ENCODE measurements around the gene UQCRH.

The UQCRH gene

DNA sequence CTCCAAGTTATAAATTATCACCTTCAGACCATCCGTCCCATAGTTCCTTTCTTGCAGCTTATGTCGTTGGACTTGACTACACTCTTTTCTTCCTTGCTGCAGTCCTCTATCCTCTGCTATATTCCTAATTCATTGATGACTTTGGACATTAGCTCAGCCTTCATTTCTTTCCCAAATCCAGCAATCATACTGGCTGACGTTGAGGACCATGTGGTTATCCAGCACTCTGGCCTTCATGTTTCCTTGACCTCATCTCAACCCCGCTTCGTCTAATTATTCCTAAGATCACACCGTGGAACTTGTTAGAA is 28.5 kb upstream of the UQCRH start:
- Histone ChIP-seq H3K36me3 (ENCODE audit: insufficient read depth, insufficient read length, low read length) (peaks cover 99% of the 10 kb centered on the region), H3K9ac (ENCODE audit: insufficient read length, low read depth) (no peak overlapping the region)

DNA sequence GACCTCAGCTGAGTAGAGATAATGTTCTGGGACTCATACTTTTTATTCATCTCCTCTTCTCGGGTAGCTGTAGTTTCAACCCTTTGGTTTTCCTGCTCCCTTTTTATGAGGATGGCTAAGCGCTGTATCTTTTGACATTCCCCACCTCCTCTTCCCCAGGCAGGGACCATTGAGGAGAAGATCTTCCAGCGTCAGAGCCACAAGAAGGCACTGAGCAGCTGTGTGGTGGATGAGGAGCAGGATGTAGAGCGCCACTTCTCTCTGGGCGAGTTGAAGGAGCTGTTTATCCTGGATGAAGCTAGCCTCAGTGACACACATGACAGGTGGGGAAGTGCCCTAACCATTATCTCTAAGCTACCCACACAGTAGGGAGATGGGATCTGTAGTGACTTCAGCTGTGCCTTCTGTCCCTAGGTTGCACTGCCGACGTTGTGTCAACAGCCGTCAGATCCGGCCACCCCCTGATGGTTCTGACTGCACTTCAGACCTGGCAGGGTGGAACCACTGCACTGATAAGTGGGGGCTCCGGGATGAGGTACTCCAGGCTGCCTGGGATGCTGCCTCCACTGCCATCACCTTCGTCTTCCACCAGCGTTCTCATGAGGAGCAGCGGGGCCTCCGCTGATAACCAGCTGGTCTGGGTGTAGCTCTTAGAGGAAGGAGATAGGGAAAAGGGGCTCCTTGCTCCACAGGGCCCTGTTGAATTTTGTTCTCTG is 25.7 kb upstream of the UQCRH start:
- TF ChIP-seq YY1 (IDR thresholded peaks at IDR 0.05; ENCODE audit: insufficient read depth, insufficient read length) (no peak), ZNF274 (IDR thresholded peaks at IDR 0.05; ENCODE audit: low read depth, low read length) (no peak), SUZ12 (IDR thresholded peaks at IDR 0.05; ENCODE audit: extremely low read depth, insufficient read depth, insufficient read length) (no peak)
- no peak overlapping the region for H3K9ac ChIP-seq (ENCODE audit: insufficient read length, low read depth)
- H3K4me1 ChIP-seq (ENCODE audit: insufficient read depth, insufficient read length): no peaks in the 10 kb centered on the region
- H3K9me3 ChIP-seq (ENCODE audit: insufficient read depth, low read length): no peaks in the 10 kb centered on the region
- no peak overlapping the region for H3K4me3 ChIP-seq (ENCODE audit: insufficient read length, low read depth)
- H3K36me3 ChIP-seq (ENCODE audit: insufficient read depth, insufficient read length, low read length): peaks cover 99% of the 10 kb centered on the region
- H3K27me3 ChIP-seq (ENCODE audit: insufficient read depth, insufficient read length): no peaks in the 10 kb centered on the region
- DNase-seq (ENCODE audit: low read depth, low spot score): no peak

More for the DNA sequence above, 28.5 kb upstream of the UQCRH start:
- Histone ChIP-seq H3K4me3 (ENCODE audit: insufficient read length, low read depth) (no peak overlapping the region), H3K9me3 (ENCODE audit: insufficient read depth, low read length) (no peaks in the 10 kb centered on the region), H3K4me1 (ENCODE audit: insufficient read depth, insufficient read length) (no peaks in the 10 kb centered on the region), H3K27me3 (ENCODE audit: insufficient read depth, insufficient read length) (no peaks in the 10 kb centered on the region)
- TF ChIP-seq ZNF274 (IDR thresholded peaks at IDR 0.05; ENCODE audit: low read depth, low read length) (no peak), SUZ12 (IDR thresholded peaks at IDR 0.05; ENCODE audit: extremely low read depth, insufficient read depth, insufficient read length) (no peak), YY1 (IDR thresholded peaks at IDR 0.05; ENCODE audit: insufficient read depth, insufficient read length) (no peak)
- DNase-seq (ENCODE audit: low read depth, low spot score): no peak

DNA sequence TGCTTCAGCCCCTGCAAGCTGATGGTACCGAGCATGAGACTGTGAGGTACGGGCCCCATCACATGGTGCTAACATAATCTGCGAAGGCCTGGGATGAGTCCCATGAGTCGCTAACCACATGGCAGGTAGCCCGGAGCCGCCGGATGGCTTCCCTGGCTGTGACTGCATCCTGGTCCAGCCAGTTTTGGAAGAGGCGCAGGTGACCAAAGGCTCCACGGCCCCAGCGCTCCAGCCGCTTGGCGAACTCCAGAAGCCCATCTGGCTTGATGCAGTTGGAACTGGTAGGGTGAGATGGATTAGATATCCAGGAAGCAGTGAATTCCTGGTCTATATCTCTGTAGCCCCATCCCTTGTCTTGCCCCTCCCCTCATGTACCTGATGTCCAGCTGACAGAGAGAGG is 24.7 kb upstream of the UQCRH start:
- Histone ChIP-seq H3K9ac (ENCODE audit: insufficient read length, low read depth) (no peak overlapping the region), H3K36me3 (ENCODE audit: insufficient read depth, insufficient read length, low read length) (peaks cover 96% of the 10 kb centered on the region), H3K9me3 (ENCODE audit: insufficient read depth, low read length) (no peaks in the 10 kb centered on the region), H3K4me1 (ENCODE audit: insufficient read depth, insufficient read length) (no peaks in the 10 kb centered on the region), H3K27me3 (ENCODE audit: insufficient read depth, insufficient read length) (no peaks in the 10 kb centered on the region), H3K4me3 (ENCODE audit: insufficient read length, low read depth) (no peak overlapping the region)
- no peak for TF ChIP-seq SUZ12 (IDR thresholded peaks at IDR 0.05; ENCODE audit: extremely low read depth, insufficient read depth, insufficient read length)
- DNase-seq (ENCODE audit: low read depth, low spot score): no peak

- Histone ChIP-seq H3K4me3 (ENCODE audit: insufficient read length, low read depth) (no peak overlapping the region), H3K27me3 (ENCODE audit: insufficient read depth, insufficient read length) (no peaks in the 10 kb centered on the region), H3K9me3 (ENCODE audit: insufficient read depth, low read length) (no peaks in the 10 kb centered on the region), H3K4me1 (ENCODE audit: insufficient read depth, insufficient read length) (peaks cover 4% of the 10 kb centered on the region), H3K36me3 (ENCODE audit: insufficient read depth, insufficient read length, low read length) (peaks cover 95% of the 10 kb centered on the region), H3K9ac (ENCODE audit: insufficient read length, low read depth) (no peak overlapping the region)
- no peak for TF ChIP-seq YY1 (IDR thresholded peaks at IDR 0.05; ENCODE audit: insufficient read depth, insufficient read length)
- TF ChIP-seq SUZ12 (IDR thresholded peaks at IDR 0.05; ENCODE audit: extremely low read depth, insufficient read depth, insufficient read length): no peak
- no peak for TF ChIP-seq ZNF274 (IDR thresholded peaks at IDR 0.05; ENCODE audit: low read depth, low read length)
- no peak for DNase-seq (ENCODE audit: low read depth, low spot score)
These were observed 23.4 kb upstream of the UQCRH start for GRCh38 chr1:46280092-46280491.

GRCh38 chr1:46281021-46281420 is 22.5 kb upstream of the UQCRH start:
- H3K36me3 ChIP-seq (ENCODE audit: insufficient read depth, insufficient read length, low read length): peaks cover 95% of the 10 kb centered on the region

DNA sequence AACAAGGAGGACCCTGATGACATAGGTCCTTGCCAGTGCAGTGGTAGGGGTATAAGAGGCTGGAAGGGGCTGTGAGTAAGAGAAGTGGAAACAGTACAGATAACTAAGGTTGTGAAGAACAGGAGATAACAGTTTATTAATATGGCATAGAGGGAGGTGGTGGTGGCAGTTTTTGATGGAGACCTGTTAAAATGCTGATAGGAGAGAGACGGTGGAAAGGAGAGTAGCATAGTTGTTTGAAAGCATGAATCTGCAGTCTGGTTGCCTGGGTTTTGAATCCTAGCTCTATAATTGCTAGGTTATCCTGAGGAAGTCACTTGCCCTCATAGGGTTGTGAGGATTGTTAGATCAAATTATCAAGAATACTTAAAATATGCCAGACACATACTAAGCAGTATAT is 19.4 kb upstream of the UQCRH start:
- H3K27me3 ChIP-seq (ENCODE audit: insufficient read depth, insufficient read length): no peaks in the 10 kb centered on the region
- H3K9ac ChIP-seq (ENCODE audit: insufficient read length, low read depth): no peak overlapping the region
- no peak for DNase-seq (ENCODE audit: low read depth, low spot score)
- H3K4me3 ChIP-seq (ENCODE audit: insufficient read length, low read depth): no peak overlapping the region
- peaks cover 16% of the 10 kb centered on the region for H3K4me1 ChIP-seq (ENCODE audit: insufficient read depth, insufficient read length)
- no peaks in the 10 kb centered on the region for H3K9me3 ChIP-seq (ENCODE audit: insufficient read depth, low read length)
- H3K36me3 ChIP-seq (ENCODE audit: insufficient read depth, insufficient read length, low read length): peaks cover 88% of the 10 kb centered on the region
- no peak for TF ChIP-seq YY1 (IDR thresholded peaks at IDR 0.05; ENCODE audit: insufficient read depth, insufficient read length)
- TF ChIP-seq SUZ12 (IDR thresholded peaks at IDR 0.05; ENCODE audit: extremely low read depth, insufficient read depth, insufficient read length): no peak
- no peak for TF ChIP-seq ZNF274 (IDR thresholded peaks at IDR 0.05; ENCODE audit: low read depth, low read length)

More at GRCh38 chr1:46281021-46281420, 22.5 kb upstream of the UQCRH start:
- Histone ChIP-seq H3K27me3 (ENCODE audit: insufficient read depth, insufficient read length) (no peaks in the 10 kb centered on the region), H3K9me3 (ENCODE audit: insufficient read depth, low read length) (no peaks in the 10 kb centered on the region), H3K9ac (ENCODE audit: insufficient read length, low read depth) (no peak overlapping the region), H3K4me3 (ENCODE audit: insufficient read length, low read depth) (no peak overlapping the region), H3K4me1 (ENCODE audit: insufficient read depth, insufficient read length) (peaks cover 12% of the 10 kb centered on the region)
- no peak for TF ChIP-seq ZNF274 (IDR thresholded peaks at IDR 0.05; ENCODE audit: low read depth, low read length)
- no peak for TF ChIP-seq YY1 (IDR thresholded peaks at IDR 0.05; ENCODE audit: insufficient read depth, insufficient read length)
- no peak for TF ChIP-seq SUZ12 (IDR thresholded peaks at IDR 0.05; ENCODE audit: extremely low read depth, insufficient read depth, insufficient read length)
- no peak for DNase-seq (ENCODE audit: low read depth, low spot score)

DNA sequence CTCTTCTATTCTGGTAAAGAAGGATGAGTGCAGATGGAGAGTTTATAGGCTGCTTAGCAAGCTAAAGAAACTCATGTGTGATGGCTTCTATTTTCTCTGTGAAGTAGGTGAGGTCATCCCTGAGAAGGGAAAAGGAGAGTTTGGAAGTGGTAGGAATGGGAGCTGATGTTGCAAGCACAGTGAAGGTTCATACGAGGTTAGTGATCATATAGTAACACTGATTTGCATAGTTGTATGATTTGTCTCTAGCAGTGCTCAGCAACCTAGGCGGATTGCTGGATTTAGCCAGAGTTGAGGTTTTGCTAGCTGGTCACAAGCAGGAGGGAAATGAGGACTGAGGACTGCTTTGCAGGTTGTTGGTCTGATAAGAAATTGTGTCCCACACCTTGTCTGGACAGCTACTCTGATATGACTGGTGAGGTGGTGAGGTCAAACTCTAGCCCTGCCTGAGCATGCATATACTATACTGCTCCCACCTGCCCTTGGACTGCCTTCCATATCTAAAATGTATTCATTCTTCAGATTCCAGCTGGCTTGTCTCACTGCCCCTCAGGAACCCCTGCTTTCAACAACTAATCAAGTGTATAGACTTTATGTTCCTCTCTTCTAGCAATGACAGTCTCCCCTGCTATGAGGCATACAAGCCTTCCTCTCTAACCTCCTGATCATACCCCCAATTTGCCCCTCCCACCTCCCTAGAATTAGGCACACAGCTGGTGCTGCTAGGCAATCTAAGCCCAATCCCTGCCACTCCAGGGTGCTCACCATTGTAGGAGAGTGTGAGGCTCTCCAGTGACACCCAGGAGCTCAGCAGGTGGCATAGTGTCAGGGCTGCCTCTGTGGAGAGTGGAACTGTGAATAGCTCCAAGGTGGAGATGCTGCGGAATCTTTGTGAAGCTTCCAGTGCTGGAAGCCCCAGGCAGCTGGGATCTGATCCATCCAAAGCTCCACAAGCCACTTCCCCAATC is 18.6 kb upstream of the UQCRH start:
- Histone ChIP-seq H3K4me3 (ENCODE audit: insufficient read length, low read depth) (no peak overlapping the region), H3K36me3 (ENCODE audit: insufficient read depth, insufficient read length, low read length) (peaks cover 85% of the 10 kb centered on the region), H3K4me1 (ENCODE audit: insufficient read depth, insufficient read length) (peaks cover 16% of the 10 kb centered on the region), H3K27me3 (ENCODE audit: insufficient read depth, insufficient read length) (no peaks in the 10 kb centered on the region), H3K9me3 (ENCODE audit: insufficient read depth, low read length) (no peaks in the 10 kb centered on the region), H3K9ac (ENCODE audit: insufficient read length, low read depth) (no peak overlapping the region)
- TF ChIP-seq YY1 (IDR thresholded peaks at IDR 0.05; ENCODE audit: insufficient read depth, insufficient read length) (no peak), ZNF274 (IDR thresholded peaks at IDR 0.05; ENCODE audit: low read depth, low read length) (no peak), SUZ12 (IDR thresholded peaks at IDR 0.05; ENCODE audit: extremely low read depth, insufficient read depth, insufficient read length) (no peak)
- no peak for DNase-seq (ENCODE audit: low read depth, low spot score)

Measured in NT2/D1 (cell line).